AG09309 (cell line): ENCODE data around the gene PEAR1.

ENCODE experiments used
- DNase-seq: peaks from one replicate; pipeline ENCODE4 v3.0.0-alpha.2; 2010; ENCODE audit warnings: low read depth
- H3K4me3 ChIP-seq: 2 replicates; pipeline ENCODE4 v1.5.1; 2011; ENCODE audit warnings: mild to moderate bottlenecking, low read depth, low read length, moderate library complexity; ENCODE audit not compliant: control insufficient read depth
- CTCF ChIP-seq: IDR thresholded peaks from 2 replicates; pipeline ENCODE4 v1.5.1; 2011; ENCODE audit warnings: mild to moderate bottlenecking, low read depth, low read length, inconsistent platforms; ENCODE audit not compliant: insufficient read depth, control insufficient read depth; ENCODE audit errors: missing control alignments

The PEAR1 gene

GRCh38 chr1:156936191-156936590 lies 42.7 kb downstream of the PEAR1 start:
- no peak for DNase-seq
- TF ChIP-seq CTCF: no peak
- H3K4me3 ChIP-seq: no peak overlapping the region

- no peak overlapping the region for H3K4me3 ChIP-seq
- no peak for DNase-seq
- TF ChIP-seq CTCF: no peak
Observed at GRCh38 chr1:156936721-156937220, 43.3 kb downstream of the PEAR1 start.

GRCh38 chr1:156937883-156938282 lies 44.4 kb downstream of the PEAR1 start:
- no peak overlapping the region for H3K4me3 ChIP-seq
- no peak for DNase-seq
- TF ChIP-seq CTCF: no peak

GRCh38 chr1:156938813-156939212 lies 45.3 kb downstream of the PEAR1 start:
- TF ChIP-seq CTCF: no peak
- H3K4me3 ChIP-seq: no peak overlapping the region
- DNase-seq: no peak

- no peak overlapping the region for H3K4me3 ChIP-seq
- no peak for DNase-seq
- no peak for TF ChIP-seq CTCF
Observed at GRCh38 chr1:156939786-156940334, 46.3 kb downstream of the PEAR1 start.

GRCh38 chr1:156941675-156942074 lies 48.2 kb downstream of the PEAR1 start:
- no peak for DNase-seq
- TF ChIP-seq CTCF: no peak

More at GRCh38 chr1:156941675-156942074, 48.2 kb downstream of the PEAR1 start:
- no peak overlapping the region for H3K4me3 ChIP-seq
